Retinal pigment epithelial cell (primary cell): Measurements from ENCODE around the gene TCF25.

Source experiments
- DNase-seq: peaks from one replicate; pipeline ENCODE4 v3.0.0-alpha.2; 2010; ENCODE audit warnings: low read depth
- H3K4me3 ChIP-seq: 2 replicates; pipeline ENCODE4 v1.5.1; 2011; ENCODE audit warnings: mild to moderate bottlenecking, low read length, control low read depth, moderate library complexity
- CTCF ChIP-seq: conservative IDR thresholded peaks from 2 replicates; pipeline ENCODE4 v1.5.1; 2011; ENCODE audit warnings: low read depth, low read length, control low read depth, inconsistent platforms

The TCF25 gene

GRCh38 chr16:89921131-89921701, 47.8 kb downstream of the TCF25 start:
- TF ChIP-seq CTCF: no peak
- H3K4me3 ChIP-seq: no peak overlapping the region
- no peak for DNase-seq

GRCh38 chr16:89921702-89922476, 48.5 kb downstream of the TCF25 start:
- TF ChIP-seq CTCF: no peak
- peak overlapping the region; percentile 83 for H3K4me3 ChIP-seq
- DNase-seq: peak; percentile 92

GRCh38 chr16:89922477-89922883, 49.1 kb downstream of the TCF25 start:
- no peak for TF ChIP-seq CTCF
- peak; percentile 85 for DNase-seq
- H3K4me3 ChIP-seq: peak overlapping the region; percentile 83

- DNase-seq: no peak
- peak within 1 kb of the TSS; percentile 88 for H3K4me3 ChIP-seq
- TF ChIP-seq CTCF: no peak
These were observed 49.7 kb downstream of the TCF25 start, which contains the start of gene TUBB3 for GRCh38 chr16:89922884-89923639. Gene TUBB3 (plus strand): TSS chr16:89923342. CDS start chr16:89923402, 60 bp downstream.

GRCh38 chr16:89923640-89924296, 50.4 kb downstream of the TCF25 start:
- H3K4me3 ChIP-seq: peak overlapping the region; percentile 88
- DNase-seq: no peak
- TF ChIP-seq CTCF: no peak

- DNase-seq: no peak
- TF ChIP-seq CTCF: no peak
- peak overlapping the region; percentile 88 for H3K4me3 ChIP-seq
These were observed 51.0 kb downstream of the TCF25 start for GRCh38 chr16:89924297-89924924.
